HCT116 (cell line): Measurements from ENCODE around the gene SUPT3H. TPM values are rescaled to one million over a fixed set of nuclear protein-coding genes. Genes with fewer than 3 reads are reported as not detected.

Experiments used
- ATAC-seq: fragments of 200-7000 bp; cut with Tn5 transposase; 2 replicates; pipeline ENCODE4 v1.9.1; 2020; ENCODE audit warnings: mild to moderate bottlenecking, moderate library complexity
- BruUV-seq: library from RNA; stranded (reverse); fragments of 400-500 nt; replicated peaks from 2 replicates; lab custom pipeline; 2021; lab: Mats Ljungman, UMichigan
- CTCF ChIA-PET: fragments of 300-600 bp; sonication (Branson Sonifier 250); formaldehyde crosslinking; loops from one replicate; lab custom pipeline; 2021; ENCODE audit warnings: antibody characterized with exemption; lab: Charles Lee
- POLR2A ChIA-PET: fragments of 300-600, 350-600 bp; sonication (Branson Sonifier 250); formaldehyde crosslinking; loops from one replicate; lab custom pipeline; 2021; ENCODE audit warnings: antibody characterized with exemption; lab: Charles Lee
- RAD21 ChIA-PET, 2 experiments: fragments of 300-600 bp; sonication (Branson Sonifier 250); formaldehyde crosslinking; loops; one replicate each; lab custom pipeline; 2023; ENCODE audit warnings: low total read pairs in 2 of 2; ENCODE audit not compliant: uncharacterized antibody in 2 of 2, unreplicated experiment in 2 of 2, low non-redundant PET in 1 of 2; lab: Charles Lee
- DNase-seq: peaks from one replicate; pipeline ENCODE4 v3.0.0-alpha.2; 2010; ENCODE audit warnings: low read depth, low spot score
- H2AFZ ChIP-seq: fragments of 200-600 bp; shearing (Covaris generic), sonication (generic); 2 replicates; pipeline ENCODE4 v1.6.1; 2017; ENCODE audit warnings: low read depth, mixed run types, mixed read lengths, antibody characterized with exemption, low read length; ENCODE audit not compliant: poor library complexity, severe bottlenecking
- H3K27ac ChIP-seq: 2 replicates; pipeline ENCODE4 v1.5.1; 2012; ENCODE audit warnings: low read depth, low read length
- H3K27me3 ChIP-seq: fragments of 200-600 bp; sonication (generic); 2 replicates; pipeline ENCODE4 v1.6.1; 2016; ENCODE audit warnings: mixed run types, low read length, mixed read lengths; ENCODE audit not compliant: insufficient read depth
- H3K36me3 ChIP-seq, 2 experiments: fragments of 200-500 bp in 1 of 2; fragments of 200-600 bp in 1 of 2; sonication (Bioruptor generic) in 1 of 2; sonication (generic) in 1 of 2; 2 replicates each; pipeline versions ENCODE4 v1.5.1 to v1.6.1; 2014 to 2016; ENCODE audit warnings: low read length in 2 of 2, inconsistent platforms in 1 of 2, mixed read lengths in 1 of 2, mixed run types in 1 of 2; ENCODE audit not compliant: insufficient read depth in 2 of 2, control insufficient read depth in 1 of 2
- H3K4me1 ChIP-seq, 2 experiments: fragments of 200-600 bp in 1 of 2; sonication (generic) in 1 of 2; 2 replicates each; pipeline versions ENCODE4 v1.5.1 to v1.6.1; 2012 to 2017; ENCODE audit warnings: low read length in 2 of 2, inconsistent platforms in 1 of 2, mild to moderate bottlenecking in 1 of 2, mixed read lengths in 1 of 2, mixed run types in 1 of 2, moderate library complexity in 1 of 2; ENCODE audit not compliant: insufficient read depth in 2 of 2, control insufficient read depth in 1 of 2
- H3K4me2 ChIP-seq: fragments of 200-600 bp; sonication (generic); 2 replicates; pipeline ENCODE4 v1.6.1; 2017; ENCODE audit warnings: mixed run types, low read length, mixed read lengths
- H3K4me3 ChIP-seq, 2 experiments: fragments of 200-600 bp in 1 of 2; sonication (generic) in 1 of 2; replicated peaks in 1 of 2; 2 replicates each; pipeline ENCODE4 v1.5.1; 2011 to 2016; ENCODE audit warnings: low read length in 2 of 2, control low read depth in 1 of 2, low read depth in 1 of 2, mild to moderate bottlenecking in 1 of 2, mixed read lengths in 1 of 2, mixed run types in 1 of 2
- H3K79me2 ChIP-seq: fragments of 200-600 bp; sonication (generic); 2 replicates; pipeline ENCODE4 v1.6.1; 2017; ENCODE audit warnings: mild to moderate bottlenecking, mixed run types, low read length, moderate library complexity, mixed read lengths; ENCODE audit not compliant: insufficient read depth
- H3K9ac ChIP-seq: fragments of 200-600 bp; sonication (generic); 2 replicates; pipeline ENCODE4 v1.6.1; 2016; ENCODE audit warnings: low read length, mixed read lengths
- H3K9me2 ChIP-seq: fragments of 200-600 bp; sonication (generic), shearing (Covaris generic); 2 replicates; pipeline ENCODE4 v1.6.1; 2017; ENCODE audit warnings: mixed run types, mild to moderate bottlenecking, moderate library complexity; ENCODE audit not compliant: insufficient read depth
- H3K9me3 ChIP-seq, 2 experiments: fragments of 200-500 bp in 1 of 2; fragments of 200-600 bp in 1 of 2; sonication (Bioruptor generic) in 1 of 2; sonication (generic) in 1 of 2; 2 replicates each; pipeline ENCODE4 v1.6.1; 2014 to 2017; ENCODE audit warnings: low read length in 2 of 2, mixed read lengths in 2 of 2, inconsistent platforms in 1 of 2, low read depth in 1 of 2, mild to moderate bottlenecking in 1 of 2, mixed run types in 1 of 2, moderate library complexity in 1 of 2; ENCODE audit not compliant: control insufficient read depth in 1 of 2, insufficient read depth in 1 of 2
- H4K20me1 ChIP-seq: fragments of 200-600 bp; sonication (generic), shearing (Covaris generic); 2 replicates; pipeline ENCODE4 v1.6.1; 2017; ENCODE audit warnings: mixed run types, mild to moderate bottlenecking, moderate library complexity; ENCODE audit not compliant: insufficient read depth
- CEBPB ChIP-seq: IDR thresholded peaks from 2 replicates; pipeline ENCODE4 v1.6.1; 2012; ENCODE audit warnings: low read depth
- EGR1 ChIP-seq: IDR thresholded peaks from 2 replicates; pipeline ENCODE4 v1.6.1; 2012; ENCODE audit warnings: low read depth
- EZH2phosphoT487 ChIP-seq: fragments of 200-600 bp; IDR thresholded peaks from 2 replicates; pipeline ENCODE4 v1.6.1; 2018; ENCODE audit warnings: antibody characterized with exemption, borderline replicate concordance
- FOSL1 ChIP-seq: IDR thresholded peaks from 2 replicates; pipeline ENCODE4 v1.6.1; 2012; ENCODE audit warnings: low read depth
- JUND ChIP-seq: IDR thresholded peaks from 2 replicates; pipeline ENCODE4 v1.6.1; 2012
- POLR2A ChIP-seq: IDR thresholded peaks from 2 replicates; pipeline ENCODE4 v1.7.0; 2011; ENCODE audit warnings: borderline replicate concordance; ENCODE audit not compliant: insufficient read depth, insufficient read length; ENCODE audit errors: extremely low read depth
- RAD21 ChIP-seq: IDR thresholded peaks from 2 replicates; pipeline ENCODE4 v1.6.1; 2012; ENCODE audit warnings: low read depth, mild to moderate bottlenecking
- SRF ChIP-seq: IDR thresholded peaks from 2 replicates; pipeline ENCODE4 v1.6.1; 2012; ENCODE audit warnings: low read depth
- TCF7L2 ChIP-seq: IDR thresholded peaks from 2 replicates; pipeline ENCODE4 v1.7.0; 2011; ENCODE audit warnings: borderline replicate concordance, inconsistent platforms; ENCODE audit not compliant: insufficient read depth, insufficient read length; ENCODE audit errors: extremely low read depth
- ZBTB33 ChIP-seq: IDR thresholded peaks from 2 replicates; pipeline ENCODE4 v1.6.1; 2011; ENCODE audit warnings: mild to moderate bottlenecking, low read length, moderate library complexity; ENCODE audit not compliant: insufficient replicate concordance; ENCODE audit errors: extremely low read depth
- ZFX ChIP-seq: fragments of 450-650 bp; IDR thresholded peaks from 2 replicates; pipeline ENCODE4 v1.6.1; 2017
- intact Hi-C: fragments of 100-400 bp; cut with micrococcal nuclease; formaldehyde crosslinking; loops from 2 replicates; pipeline ENCODE4 v1.10.0; 2022
- total RNA-seq: library from RNA; stranded (reverse); gene quantifications from one replicate; pipeline ENCODE4 v1.2.1, GENCODE V29; 2021; ENCODE audit not compliant: unreplicated experiment
- TF ChIP-seq, protein P1 (sequence below): IDR thresholded peaks from 2 replicates; pipeline ENCODE4 v1.6.1; 2012

SUPT3H gene
- total RNA-seq, 1 experiment from 2014 or later, result 7.4 TPM

DNA sequence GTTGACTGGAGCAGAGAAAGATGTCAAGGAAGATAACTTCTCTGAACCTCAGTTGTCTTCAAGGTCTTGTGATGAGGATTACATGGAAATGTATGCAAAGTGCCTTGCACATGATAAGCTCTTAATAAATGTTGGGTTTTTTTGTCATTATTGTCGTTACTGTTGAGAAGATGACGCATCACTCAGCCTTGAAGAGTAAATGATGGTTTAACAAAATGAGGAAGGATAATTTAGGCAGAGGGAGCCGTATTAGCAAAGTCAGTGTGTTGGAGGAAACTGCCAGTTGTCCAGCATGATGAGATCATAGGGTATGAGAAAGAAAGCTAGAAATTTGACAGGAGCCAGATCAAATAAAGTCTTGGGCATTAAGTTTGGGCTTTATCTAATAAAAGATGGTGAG lies 8.8 kb upstream of the SUPT3H start:
- Histone ChIP-seq H3K4me3 (no peak overlapping the region), H2AFZ (no peak overlapping the region), H3K27ac (no peak overlapping the region), H3K79me2 (no peaks in the 10 kb centered on the region), H4K20me1 (no peaks in the 10 kb centered on the region), H3K9me2 (no peaks in the 10 kb centered on the region), H3K4me2 (no peak overlapping the region), H3K27me3 (no peaks in the 10 kb centered on the region), H3K9ac (no peak overlapping the region), H3K4me1 (peaks cover 0 to 3% of the 10 kb centered on the region in 2 experiments; a peak in 1 of 4 replicates), H3K36me3 (no peaks in the 10 kb centered on the region)
- DNase-seq, result no peak
- ChIA-PET RAD21 (no interaction called here), POLR2A (no interaction called here), CTCF (no interaction called here)
- intact Hi-C loops, result no loop called here
- BruUV-seq, result no TSS peak
- TF ChIP-seq, protein P1, sequence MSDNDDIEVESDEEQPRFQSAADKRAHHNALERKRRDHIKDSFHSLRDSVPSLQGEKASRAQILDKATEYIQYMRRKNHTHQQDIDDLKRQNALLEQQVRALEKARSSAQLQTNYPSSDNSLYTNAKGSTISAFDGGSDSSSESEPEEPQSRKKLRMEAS, result no peak
- TF ChIP-seq FOSL1, result no peak
- no peak for TF ChIP-seq SRF
- no peak for TF ChIP-seq ZBTB33
- no peak for TF ChIP-seq EGR1
- no peak for TF ChIP-seq CEBPB
- no peak for TF ChIP-seq RAD21
- TF ChIP-seq TCF7L2, result no peak
- TF ChIP-seq, all 23 proteins: peak for 0
- H3K9me3 ChIP-seq, result no peaks in the 10 kb centered on the region
- no peak for ATAC-seq

GRCh38 chr6:45382391-45382790 lies 4.7 kb upstream of the SUPT3H start:
- no peak overlapping the region for H3K27ac ChIP-seq
- no TSS peak for BruUV-seq
- peaks cover 6 to 9% of the 10 kb centered on the region in 2 experiments; a peak in 3 of 4 replicates for H3K4me1 ChIP-seq
- H3K9me3 ChIP-seq, result no peaks in the 10 kb centered on the region
- H3K79me2 ChIP-seq, result no peaks in the 10 kb centered on the region
- ChIA-PET RAD21 (no interaction called here), POLR2A (no interaction called here), CTCF (no interaction called here)
- H3K9ac ChIP-seq, result no peak overlapping the region
- intact Hi-C loops, result no loop called here
- DNase-seq (no peak), ATAC-seq (no peak)
- TF ChIP-seq POLR2A (no peak), CEBPB (no peak), RAD21 (no peak), ZFX (no peak), TCF7L2 (no peak), JUND (no peak), EZH2phosphoT487 (no peak)
- H3K27me3 ChIP-seq, result no peaks in the 10 kb centered on the region
- no peaks in the 10 kb centered on the region for H3K36me3 ChIP-seq
- no peak overlapping the region for H2AFZ ChIP-seq
- no peak overlapping the region for H3K4me2 ChIP-seq
- H3K4me3 ChIP-seq, result no peak overlapping the region
- no peaks in the 10 kb centered on the region for H3K9me2 ChIP-seq
- H4K20me1 ChIP-seq, result no peaks in the 10 kb centered on the region
